Stromal cell of bone marrow (primary cell): Measurements from ENCODE around the gene TERT.
"Not testable (repeated sequence)": the region's sequence is repeated elsewhere in the genome, so short reads cannot be mapped to it uniquely, and the experiment has no call there.

ENCODE experiments used
- DNase-seq: peaks from one replicate; pipeline ENCODE4 v3.0.0-alpha.2; 2012; ENCODE audit warnings: low read depth

The TERT gene

GRCh38 chr5:1330847-1331831 lies 36.3 kb upstream of the TERT start:
- no peak for DNase-seq

DNA sequence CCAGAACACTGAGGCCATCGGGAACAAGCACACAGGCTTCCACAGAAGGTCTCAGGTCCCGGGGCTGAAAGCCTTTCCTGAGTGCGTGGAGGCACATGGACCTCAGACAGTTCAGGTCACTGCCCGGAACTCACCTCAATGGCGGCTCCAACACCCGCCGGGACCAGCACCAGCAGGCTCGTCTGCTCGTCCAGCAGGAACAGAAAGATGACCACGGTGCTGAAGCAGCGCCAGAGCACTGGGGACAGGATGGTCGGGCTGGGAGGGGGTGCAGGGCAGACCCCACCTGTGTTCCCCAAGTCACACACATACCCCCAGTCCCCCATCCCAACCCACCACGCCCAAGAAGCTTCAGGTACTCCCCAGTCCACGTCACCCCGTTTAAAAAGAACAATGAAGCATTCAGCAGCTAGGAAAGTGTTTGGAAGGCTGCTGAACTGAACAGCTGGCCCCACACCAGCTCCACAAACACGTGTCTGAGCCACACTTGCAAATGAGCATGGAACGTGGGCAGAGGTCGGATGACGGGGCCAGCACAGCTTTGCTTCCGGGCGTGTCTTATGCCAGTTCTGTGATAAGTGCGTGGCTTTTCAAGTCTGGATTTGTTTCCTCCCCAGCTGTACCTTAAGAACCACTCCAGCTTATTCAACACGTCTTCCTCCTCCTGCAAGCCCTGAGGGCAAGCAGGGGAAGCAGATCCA lies 35.4 kb upstream of the TERT start:
- no peak for DNase-seq

DNA sequence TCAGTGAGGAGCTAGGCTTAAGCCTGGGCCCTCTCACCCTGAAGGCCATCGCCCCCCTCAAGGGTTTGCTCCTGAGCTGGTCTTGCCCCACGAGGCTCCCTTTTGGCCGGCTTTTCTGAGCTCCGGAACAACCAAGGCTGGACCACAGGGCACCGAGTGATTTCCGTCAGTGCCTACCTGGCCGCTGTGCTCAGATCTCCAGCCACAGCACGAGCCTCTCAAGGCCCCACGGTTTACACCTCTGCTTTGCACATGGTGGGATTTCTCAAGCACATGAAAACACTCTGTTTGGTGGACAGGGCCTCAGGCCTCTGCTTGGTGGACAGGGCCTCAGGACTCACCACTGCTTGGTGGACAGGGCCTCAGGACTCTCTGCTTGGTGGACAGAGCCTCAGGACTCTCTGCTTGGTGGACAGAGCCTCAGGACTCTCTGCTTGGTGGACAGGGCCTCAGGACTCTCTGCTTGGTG lies 34.3 kb upstream of the TERT start:
- no peak for DNase-seq

- DNase-seq, result not testable (repeated sequence)
Observed at GRCh38 chr5:1328237-1329110, 33.6 kb upstream of the TERT start.

- DNase-seq, result not testable (repeated sequence)
Observed at GRCh38 chr5:1326901-1327756, 32.3 kb upstream of the TERT start.

GRCh38 chr5:1326532-1326875 lies 31.6 kb upstream of the TERT start:
- DNase-seq, result not testable (repeated sequence)

DNA sequence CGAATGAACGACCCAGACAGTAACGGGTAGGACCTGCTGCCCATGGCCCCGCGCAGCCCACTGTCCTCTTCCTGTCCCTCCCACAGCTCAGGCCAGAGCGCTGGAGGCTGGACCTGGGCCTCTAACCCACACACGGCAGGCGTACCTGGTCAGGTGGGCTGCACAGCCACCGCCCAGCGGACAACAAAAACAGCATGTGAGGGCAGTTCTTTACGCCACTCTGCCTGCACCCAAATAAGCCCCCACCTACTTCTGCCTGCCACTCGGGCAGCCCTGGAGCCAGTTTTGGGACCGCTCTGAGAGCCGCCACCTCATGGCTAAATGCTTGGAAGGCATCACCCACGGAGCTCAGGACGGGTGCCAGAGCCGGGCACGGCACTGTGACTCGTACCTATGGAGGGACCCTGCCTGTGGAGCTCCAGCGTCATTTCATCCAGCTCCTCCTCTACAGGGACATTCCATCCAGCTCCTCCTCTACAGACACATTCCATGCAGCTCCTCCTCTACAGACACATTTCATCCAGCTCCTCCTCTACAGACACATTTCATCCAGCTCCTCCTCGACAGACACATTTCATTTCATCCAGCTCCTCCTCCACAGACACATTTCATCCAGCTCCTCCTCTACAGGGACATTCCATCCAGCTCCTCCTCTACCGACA lies 31.1 kb upstream of the TERT start:
- DNase-seq, result no peak

DNA sequence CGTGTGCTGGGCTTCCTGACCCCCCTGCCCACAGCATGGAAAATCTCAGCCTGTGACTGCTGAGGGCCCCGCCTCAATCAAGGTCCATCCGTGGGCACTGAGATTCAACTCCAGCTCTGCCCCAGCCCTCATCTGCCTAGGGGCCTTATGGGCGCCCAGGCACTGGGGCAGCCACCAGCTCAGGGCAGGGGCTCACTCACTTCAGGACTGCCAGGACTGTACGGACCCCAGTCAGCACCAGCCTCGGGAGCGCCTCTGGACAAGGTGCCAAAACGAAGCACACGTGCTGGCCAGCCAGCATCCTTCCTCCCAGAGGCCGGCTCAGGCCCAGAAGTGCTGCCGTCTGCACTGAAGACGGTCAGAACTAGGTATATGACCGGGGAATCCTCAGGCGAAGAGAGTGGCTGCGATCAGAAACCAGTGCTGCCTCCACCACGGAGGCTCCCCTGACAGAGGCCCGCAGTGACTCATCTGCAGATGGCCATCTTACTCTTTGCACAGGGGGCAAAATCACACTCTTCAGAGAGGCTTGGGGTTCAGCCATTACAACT lies 30.4 kb upstream of the TERT start:
- no peak for DNase-seq

- DNase-seq, result no peak
Observed at GRCh38 chr5:1324719-1325190, 29.9 kb upstream of the TERT start.

DNA sequence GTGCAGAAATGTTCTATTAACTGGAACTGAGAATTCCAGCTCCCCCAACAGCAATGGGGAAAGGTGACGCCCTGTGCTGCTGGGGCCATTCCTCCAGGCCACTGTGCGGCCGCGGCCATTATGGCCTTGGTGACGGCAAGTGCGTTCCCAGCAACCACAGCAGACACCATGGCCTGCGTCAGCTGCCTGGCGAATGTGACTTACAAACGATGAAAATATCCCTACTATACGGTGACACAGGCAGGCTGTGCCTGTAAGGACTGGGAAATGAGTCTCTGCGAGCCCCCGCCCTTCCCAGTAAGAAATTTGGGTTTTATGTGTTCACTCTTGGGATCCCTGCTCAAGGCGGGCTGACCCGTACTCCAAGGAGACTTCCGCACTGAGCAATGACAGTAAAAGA lies 29.4 kb upstream of the TERT start:
- no peak for DNase-seq

- DNase-seq, result no peak
Observed at GRCh38 chr5:1323803-1324173, 28.9 kb upstream of the TERT start.

GRCh38 chr5:1322955-1323802 lies 28.3 kb upstream of the TERT start:
- no peak for DNase-seq

- DNase-seq, result no peak
Observed at GRCh38 chr5:1322036-1322900, 27.4 kb upstream of the TERT start.

DNA sequence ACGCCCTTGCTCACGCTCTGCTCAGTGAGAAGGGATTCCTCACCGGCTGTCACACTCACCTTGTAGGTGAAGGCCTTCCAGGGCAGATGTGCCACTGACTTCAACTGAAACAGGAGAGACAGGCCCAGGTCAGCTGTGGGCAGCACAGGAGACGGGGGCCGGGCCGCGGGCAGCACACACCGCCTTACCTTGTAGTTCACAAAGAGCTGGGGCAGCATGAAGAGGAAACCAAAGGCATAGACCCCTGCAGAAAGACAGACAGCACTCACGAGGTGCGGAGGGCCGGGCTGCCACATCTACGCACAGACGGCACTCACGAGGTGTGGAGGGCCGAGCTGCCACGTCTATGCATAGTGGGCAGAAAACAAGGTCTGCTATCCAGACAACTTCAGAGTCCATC lies 26.7 kb upstream of the TERT start:
- no peak for DNase-seq

DNA sequence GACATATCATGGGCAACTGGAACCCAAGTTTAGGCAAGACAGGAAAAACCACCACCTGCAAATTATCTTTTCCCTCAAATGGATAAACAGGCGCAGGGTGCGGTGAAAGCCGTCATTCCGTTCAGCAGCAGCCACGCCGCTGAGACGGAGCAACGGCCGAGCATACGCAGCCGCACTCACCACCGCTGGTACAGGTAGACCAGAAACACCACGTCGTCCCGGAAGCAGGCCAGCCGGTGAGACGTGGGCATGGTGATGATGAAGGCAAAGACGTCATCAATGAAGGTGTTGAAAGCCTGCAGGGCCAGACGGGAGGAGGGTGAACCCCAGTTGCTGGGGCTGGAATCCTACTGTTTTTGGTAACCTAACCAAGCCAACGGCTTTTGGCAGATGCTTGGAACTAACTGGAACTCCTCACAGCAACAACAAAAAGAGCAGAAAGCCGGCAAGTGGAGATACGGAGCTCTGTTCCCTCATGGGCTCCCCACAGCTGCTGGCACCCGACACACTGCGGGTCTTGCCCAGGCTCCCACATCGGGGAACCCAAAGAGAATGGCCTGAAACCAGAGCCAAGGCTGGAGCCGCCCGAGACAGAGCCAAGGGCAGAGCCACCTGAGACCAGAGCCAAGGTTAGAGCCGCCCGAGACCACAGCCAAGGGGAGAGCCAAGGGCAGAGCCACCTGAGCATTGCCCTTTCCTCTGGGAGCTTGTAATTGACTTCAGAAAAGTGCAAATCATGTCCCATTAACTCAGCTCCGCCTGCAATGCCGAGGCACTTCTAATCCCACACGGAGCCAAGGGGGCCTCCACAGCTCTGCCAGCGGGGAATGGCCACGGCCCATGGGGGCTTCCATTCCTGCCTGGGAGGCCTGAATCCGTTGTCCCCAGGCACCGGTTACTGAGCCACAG lies 25.8 kb upstream of the TERT start:
- no peak for DNase-seq

DNA sequence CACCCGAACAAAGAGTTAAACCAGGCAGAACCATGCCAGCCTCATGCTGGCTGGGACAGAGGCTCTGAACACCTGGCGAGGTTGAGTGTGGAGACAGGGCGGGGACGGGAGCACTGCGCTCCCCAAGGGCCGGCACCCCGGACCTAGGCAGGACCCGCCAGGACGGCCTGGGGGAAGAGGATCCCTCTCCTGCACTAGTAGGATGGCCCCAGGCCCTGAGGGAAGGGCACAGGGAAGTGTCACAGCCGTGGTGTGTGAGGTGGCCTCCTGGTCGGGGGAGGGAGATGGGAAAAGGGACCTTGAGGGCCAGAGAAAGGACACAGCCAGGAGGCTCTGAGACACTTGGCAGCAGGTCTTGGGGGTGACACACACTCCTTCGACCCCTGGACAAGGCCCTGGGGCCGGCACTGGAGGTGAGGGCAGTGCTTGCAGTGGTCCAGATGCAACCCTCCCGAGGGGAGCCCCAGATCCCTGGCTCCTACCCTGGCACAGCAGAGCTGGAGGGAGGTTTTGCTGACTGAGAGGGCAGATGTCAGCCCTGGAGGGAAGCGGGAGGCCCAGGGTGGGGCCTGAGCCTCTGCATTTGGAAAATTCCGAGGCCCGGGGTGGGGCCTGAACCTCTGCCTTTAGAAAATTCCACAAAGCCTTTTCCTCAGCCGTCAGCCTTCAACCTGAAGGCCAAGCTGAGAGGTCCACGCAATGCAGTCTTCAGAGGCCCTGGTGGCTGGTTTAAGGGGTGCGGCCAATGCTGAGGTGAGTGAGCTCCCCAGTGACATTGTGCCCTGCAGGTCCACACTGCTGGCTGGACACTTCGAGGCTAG lies 24.8 kb upstream of the TERT start:
- DNase-seq, result no peak
